Esophagus squamous epithelium (tissue), 4 donors: ENCODE measurements around the gene MBP.

Experiments
- POLR2A ChIP-seq, 4 donors: fragments of 450-650 bp; IDR thresholded peaks; one replicate each; pipeline ENCODE4 v1.6.1; 2017; ENCODE audit warnings: antibody characterized with exemption in 4 of 4, mild to moderate bottlenecking in 4 of 4, moderate library complexity in 3 of 4
- TF ChIP-seq, protein P1 (sequence below), 6 experiments: fragments of 450-650 bp in 4 of 6; fragments of 200-600 bp in 2 of 6; sonication (generic) in 2 of 6; IDR thresholded peaks; one replicate each; pipeline ENCODE4 v1.5.1; 2016 to 2019; ENCODE audit warnings: antibody characterized with exemption in 6 of 6, mild to moderate bottlenecking in 4 of 6, moderate library complexity in 4 of 6

DNA sequence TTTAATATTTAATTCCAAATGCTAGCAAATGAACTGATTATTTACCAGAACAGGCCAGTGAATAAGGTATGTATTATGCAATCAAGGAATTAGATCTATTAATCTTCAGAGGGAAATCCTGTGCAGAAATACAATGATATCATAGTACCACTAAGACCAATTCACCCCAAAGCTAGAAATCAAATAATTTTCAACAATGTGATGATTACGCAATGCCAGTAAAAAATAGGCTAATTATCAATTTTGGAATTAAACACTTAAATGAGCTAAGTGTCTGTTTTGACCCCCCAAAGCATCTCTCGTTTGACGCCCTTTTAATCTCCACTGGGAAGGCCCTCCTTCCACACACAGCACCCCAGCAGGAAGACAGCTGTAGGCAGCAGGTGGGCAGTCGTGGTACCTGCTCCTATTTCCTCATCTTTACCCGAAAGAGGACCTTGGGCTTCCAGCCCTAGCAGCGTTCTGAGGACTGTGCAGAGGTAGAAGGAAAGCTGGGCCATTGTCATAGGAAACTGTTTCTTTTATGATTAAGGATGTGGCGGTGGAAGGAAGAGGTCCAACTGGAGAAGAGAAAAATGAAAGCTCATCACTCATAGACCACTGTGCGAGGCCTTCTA lies 84.7 kb downstream of the MBP start:
- TF ChIP-seq, protein P1, sequence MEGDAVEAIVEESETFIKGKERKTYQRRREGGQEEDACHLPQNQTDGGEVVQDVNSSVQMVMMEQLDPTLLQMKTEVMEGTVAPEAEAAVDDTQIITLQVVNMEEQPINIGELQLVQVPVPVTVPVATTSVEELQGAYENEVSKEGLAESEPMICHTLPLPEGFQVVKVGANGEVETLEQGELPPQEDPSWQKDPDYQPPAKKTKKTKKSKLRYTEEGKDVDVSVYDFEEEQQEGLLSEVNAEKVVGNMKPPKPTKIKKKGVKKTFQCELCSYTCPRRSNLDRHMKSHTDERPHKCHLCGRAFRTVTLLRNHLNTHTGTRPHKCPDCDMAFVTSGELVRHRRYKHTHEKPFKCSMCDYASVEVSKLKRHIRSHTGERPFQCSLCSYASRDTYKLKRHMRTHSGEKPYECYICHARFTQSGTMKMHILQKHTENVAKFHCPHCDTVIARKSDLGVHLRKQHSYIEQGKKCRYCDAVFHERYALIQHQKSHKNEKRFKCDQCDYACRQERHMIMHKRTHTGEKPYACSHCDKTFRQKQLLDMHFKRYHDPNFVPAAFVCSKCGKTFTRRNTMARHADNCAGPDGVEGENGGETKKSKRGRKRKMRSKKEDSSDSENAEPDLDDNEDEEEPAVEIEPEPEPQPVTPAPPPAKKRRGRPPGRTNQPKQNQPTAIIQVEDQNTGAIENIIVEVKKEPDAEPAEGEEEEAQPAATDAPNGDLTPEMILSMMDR (IDR thresholded peaks at IDR 0.05): no peak
- no peak for TF ChIP-seq POLR2A (IDR thresholded peaks at IDR 0.05)
